GM21381 (cell line): ENCODE measurements around the gene NKAIN2.
"Not testable (repeated sequence)": the region's sequence is repeated elsewhere in the genome, so short reads cannot be mapped to it uniquely, and the experiment has no call there.

Source experiments
- ATAC-seq: cut with Tn5 transposase; IDR thresholded peaks from one replicate; pipeline ENCODE4 v1.9.1; 2021; ENCODE audit warnings: mild to moderate bottlenecking, moderate library complexity; ENCODE audit not compliant: unreplicated experiment

Gene NKAIN2

GRCh38 chr6:124539096-124539495 lies 735.4 kb downstream of the NKAIN2 start:
- no peak for ATAC-seq

DNA sequence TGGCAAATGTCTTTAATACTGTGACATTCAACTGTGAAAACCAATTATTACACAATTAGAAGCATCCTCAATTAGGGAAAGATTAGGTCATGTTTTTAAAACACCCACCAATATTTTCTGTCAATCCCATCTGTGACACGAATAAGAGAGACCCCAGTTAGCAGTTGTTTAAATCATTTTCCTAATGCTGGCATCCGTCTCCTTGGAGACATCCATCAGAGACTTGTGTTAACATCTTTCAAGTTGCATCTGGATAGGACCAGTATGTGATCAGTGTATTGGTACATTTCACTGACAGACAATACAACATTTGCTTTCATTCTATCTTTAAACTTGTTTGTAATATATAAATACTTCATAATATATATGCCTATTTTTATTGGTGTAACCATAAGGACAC lies 737.9 kb downstream of the NKAIN2 start:
- ATAC-seq, result no peak

- no peak for ATAC-seq
Observed at GRCh38 chr6:124546601-124547000, 742.9 kb downstream of the NKAIN2 start.

DNA sequence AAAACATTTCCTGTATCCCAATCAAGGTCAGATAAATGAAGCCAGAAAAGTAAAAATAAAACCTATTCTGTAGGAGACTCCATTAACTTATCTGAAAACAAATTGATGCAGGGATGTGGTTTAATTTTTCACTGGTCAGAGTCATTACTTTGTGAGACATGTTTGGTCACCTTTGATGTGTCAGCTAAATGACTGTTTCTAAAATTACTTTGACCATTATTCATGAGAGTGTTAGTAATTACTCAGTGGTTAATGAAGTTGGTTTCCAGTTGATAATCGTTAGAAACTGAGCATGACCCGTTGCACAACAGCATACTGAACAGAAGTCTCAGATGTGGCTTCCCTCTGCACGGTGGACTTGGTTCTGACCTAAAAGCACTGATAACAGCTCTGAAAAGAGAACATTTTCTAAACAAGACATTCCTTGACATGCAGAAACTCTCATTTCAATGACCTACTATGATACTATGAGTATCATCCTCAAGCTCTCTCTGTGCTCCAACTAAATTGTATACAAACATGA lies 748.1 kb downstream of the NKAIN2 start:
- ATAC-seq, result no peak

DNA sequence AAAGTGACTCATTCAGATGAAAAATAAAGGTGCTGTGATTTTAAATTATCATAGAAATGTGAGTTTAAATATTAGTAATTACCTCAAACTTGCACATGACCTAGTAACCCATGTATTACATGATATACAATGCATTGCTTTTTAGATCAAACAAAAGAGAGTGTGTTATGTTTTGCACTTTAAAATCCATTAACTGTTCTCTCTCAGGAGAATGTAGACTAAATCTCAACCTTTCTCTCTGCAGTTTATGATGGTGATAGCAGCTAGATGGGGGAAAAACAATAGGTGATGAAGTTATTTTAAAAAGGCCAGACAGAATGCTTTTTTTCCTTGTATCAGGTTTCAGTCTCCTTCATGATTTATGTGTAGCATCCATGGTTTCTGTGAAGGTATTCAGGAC lies 754.2 kb downstream of the NKAIN2 start:
- ATAC-seq, result no peak

DNA sequence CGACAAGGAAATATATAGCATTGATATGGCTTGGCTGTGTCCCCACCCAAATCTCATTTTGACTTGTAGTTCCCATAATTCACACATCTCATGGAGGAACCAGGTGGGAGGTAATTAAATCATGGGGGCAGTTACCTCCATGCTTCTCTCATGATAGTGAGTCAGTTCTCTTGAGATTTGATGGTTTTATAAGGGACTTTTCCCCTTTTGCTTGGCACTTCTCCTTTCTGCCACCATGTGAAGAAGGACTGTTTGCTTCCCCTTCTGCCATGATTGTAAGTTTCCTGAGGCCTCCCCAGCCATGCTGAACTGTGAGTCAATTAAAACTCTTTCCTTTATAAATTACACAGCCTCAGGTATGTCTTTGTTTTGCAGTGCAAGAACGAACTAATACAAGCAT lies 756.4 kb downstream of the NKAIN2 start:
- not testable (repeated sequence) for ATAC-seq

DNA sequence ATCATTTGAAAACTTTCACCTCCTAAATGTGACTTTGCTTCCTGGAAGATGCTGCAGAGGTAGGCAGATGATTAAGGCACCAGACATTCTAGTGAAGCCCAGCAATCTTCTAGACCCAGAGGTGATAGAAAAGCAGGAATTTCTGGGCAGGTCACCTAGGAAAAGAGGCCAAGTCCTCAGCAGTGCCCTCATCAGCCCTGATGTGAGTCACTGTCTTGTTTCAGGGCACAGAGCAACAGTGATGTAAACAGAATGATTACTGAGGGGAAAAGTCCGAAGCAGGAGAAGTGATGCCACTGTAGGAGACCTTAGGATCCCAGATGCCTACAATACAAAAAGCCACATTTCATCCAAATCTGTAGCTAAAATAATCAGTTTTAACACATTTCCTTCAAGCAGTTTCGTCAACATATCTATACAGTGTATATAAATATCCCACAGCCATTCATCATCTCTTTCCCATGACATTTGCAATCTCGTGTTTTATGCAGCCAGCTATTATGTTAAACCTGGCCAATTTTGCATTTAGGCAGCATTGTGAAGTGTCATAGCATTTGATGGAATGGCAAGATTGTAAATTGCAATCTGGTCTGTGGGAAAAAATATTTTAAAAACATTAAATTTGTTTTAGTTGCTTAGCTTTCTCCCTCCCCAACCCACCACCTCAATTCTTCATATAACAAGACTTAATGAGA lies 757.4 kb downstream of the NKAIN2 start:
- no peak for ATAC-seq

GRCh38 chr6:124561635-124562130 lies 758.0 kb downstream of the NKAIN2 start:
- ATAC-seq, result no peak

DNA sequence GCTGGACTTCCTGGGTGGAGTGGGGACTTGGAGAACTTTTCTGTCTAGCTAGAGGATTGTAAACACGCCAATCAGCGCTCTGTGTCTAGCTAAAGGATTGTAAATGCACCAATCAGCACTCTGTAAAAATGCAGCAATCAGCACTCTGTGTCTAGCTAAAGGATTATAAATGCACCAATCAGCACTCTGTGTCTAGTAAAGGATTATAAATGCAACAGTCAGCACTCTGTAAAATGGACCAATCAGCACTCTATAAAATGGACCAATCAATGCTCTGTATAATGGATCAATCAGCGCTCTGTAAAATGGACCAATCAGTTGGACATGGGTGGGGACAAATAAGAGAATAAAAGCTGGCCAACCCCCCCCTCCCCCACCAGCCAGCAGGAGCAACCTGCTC lies 760.5 kb downstream of the NKAIN2 start:
- ATAC-seq, result not testable (repeated sequence)

DNA sequence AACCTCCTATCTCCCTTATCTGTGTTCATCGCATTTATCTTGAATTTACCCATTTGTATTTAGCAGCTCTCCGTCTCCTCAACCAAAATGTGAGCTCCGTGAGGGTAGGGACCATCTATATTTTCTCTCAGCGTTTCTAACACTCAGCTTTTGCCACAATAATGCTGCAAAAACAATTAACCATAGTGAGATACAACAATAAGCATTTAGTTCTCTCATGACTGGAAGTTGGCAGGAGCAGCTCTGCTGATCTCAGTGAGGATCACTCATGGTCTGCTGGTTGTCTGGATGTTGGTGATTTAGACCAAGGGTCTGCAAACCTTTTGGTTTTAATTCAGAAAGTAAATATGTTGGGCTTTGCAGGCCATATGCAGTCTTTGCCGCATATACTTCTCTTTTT lies 763.7 kb downstream of the NKAIN2 start:
- ATAC-seq, result no peak

GRCh38 chr6:124573953-124574352 lies 770.3 kb downstream of the NKAIN2 start:
- no peak for ATAC-seq

DNA sequence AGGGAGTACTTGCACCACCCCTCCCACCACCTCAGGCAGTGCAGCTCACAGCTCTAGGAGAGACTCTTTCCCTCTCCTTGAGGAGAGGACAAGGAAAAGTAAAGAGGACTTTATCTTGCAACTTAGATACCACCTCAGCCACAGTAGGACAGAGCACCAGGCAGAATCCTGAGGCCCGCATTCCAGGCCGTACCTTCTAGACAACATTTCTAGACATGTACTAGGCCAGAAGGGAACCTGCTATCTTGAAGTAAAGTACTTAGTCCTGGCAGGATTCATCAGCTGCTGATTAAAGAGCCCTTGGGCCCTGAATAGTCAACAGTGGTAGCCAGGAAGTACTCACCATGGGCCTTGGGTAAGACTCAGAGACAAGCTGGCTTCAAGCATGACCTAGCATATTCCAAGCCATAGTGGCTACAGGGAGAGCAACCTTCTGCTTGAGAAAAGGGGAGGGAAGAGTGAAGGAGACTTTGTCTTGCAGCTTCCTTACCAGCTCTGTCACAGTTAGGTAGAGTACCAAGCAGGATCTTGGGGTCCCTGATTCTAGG lies 774.1 kb downstream of the NKAIN2 start:
- ATAC-seq, result no peak

DNA sequence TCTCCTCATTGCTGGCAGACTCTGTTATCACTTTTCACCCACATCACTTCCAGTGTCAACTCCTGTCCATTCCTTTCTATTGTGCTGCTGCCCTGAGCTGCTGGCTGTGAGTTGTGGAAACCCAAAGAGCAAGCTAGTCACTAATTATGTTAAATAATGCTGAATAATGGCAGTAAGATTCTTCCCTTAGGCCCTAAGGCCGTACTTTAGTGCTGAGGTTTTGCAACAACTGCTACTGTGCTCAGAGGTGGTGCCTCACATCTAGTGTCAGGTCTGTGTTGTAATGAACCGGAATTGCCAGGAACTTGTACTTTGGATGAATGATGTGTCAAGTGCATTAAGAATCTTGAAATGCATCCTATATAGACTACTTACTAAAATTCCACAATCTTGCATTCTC lies 786.3 kb downstream of the NKAIN2 start:
- ATAC-seq, result no peak

GRCh38 chr6:124599656-124600055 lies 796.0 kb downstream of the NKAIN2 start:
- no peak for ATAC-seq

- no peak for ATAC-seq
Observed at GRCh38 chr6:124604719-124605118, 801.1 kb downstream of the NKAIN2 start.

DNA sequence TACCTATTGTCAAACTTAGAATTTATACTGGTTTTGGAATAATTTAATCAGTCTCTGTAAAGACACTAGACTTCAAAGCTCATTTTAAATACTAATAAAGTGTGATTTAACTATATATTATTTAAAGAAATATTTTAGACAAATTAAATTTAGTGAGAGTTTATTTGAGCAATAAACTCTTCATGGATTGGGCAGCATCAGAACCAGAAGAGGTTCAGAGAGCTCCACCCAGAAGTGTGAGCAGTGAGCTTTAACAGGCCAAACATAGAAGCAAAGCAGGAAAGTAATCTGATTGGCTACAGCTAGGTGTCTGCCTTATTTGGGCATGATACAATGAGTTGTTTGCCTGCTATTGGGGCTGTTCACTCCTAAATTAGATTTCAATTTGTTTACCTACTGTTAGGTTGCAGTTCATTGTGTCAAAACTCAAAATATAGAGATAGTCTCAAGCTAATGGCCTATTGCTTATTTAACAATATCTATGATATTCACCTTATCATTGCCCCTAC lies 803.5 kb downstream of the NKAIN2 start:
- ATAC-seq, result no peak

GRCh38 chr6:124613031-124613430 lies 809.4 kb downstream of the NKAIN2 start:
- ATAC-seq, result no peak

DNA sequence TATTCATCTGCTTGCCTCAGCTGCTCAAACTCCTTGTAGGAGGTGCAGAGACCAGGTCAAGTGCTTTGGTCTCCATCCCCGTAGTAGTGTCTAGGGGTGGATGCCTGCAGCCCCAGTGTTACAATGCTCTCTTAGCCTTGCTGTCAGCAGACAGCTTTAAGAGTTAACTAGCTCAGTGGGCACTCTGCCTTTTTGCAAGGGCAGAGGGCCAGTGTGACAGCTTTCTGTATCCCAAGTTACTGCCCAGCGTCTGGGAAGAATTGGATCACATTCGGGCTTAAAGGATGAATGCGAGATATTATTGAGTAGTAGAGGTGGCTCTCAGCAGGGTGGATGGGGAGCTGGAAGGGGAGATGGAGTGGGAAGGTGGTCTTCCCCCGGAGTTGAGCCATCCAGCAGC lies 818.7 kb downstream of the NKAIN2 start:
- ATAC-seq, result no peak

DNA sequence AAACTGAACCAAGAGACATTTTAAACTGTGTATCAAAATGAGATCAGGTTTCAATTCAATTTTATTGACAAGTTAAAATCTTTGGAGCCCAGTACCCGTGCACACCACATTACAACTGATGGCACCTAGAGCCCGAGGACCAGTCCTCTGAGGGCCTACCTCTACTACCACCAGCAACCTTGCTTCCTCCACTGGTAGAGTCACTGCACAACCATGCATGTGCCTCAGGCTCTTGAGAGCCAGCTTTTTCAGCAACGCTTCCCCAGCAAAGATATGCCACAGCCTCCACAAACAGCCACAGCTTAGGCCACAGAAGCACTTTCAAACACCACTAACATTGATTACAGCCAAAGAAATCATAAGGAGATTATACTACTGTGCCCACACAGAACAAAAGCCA lies 830.0 kb downstream of the NKAIN2 start:
- ATAC-seq, result no peak

DNA sequence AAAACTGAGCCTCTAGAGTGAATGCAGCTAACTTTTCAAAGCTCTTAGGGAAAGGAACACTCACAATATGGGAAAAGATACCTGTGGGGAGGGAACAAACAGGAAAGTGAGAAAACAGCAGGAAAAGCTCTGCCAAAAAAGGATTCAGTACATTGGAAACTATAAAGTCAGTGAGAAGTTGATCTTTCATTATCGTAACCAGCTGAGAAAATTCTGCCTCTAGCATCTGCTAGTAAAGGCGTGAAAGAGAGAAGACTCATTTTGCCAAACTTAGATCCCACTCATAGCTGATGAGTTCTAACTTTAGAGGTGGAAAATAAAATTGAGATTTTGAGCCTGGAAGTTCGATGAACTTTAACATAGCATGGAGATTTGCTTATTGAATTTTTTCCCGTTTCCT lies 836.8 kb downstream of the NKAIN2 start:
- ATAC-seq, result no peak

- ATAC-seq, result no peak
Observed at GRCh38 chr6:124655866-124656265, 852.2 kb downstream of the NKAIN2 start.

- ATAC-seq, result no peak
Observed at GRCh38 chr6:124658053-124658452, 854.4 kb downstream of the NKAIN2 start.
